Neural cell (in vitro differentiated cells): Measurements from ENCODE around the gene HOOK1. TPM values are rescaled to one million over a fixed set of nuclear protein-coding genes. Genes with fewer than 3 reads are reported as not detected.

ENCODE experiments used
- H2AFZ ChIP-seq: fragments of 200-600, 300-800 bp; sonication (generic), shearing (Covaris generic); 2 replicates; pipeline ENCODE4 v1.6.0; 2014; ENCODE audit warnings: low read depth, mild to moderate bottlenecking, antibody characterized with exemption, low read length, moderate library complexity
- H3F3A ChIP-seq: fragments of 200-600 bp; shearing (Covaris generic); 2 replicates; pipeline ENCODE4 v1.6.1; 2016; ENCODE audit warnings: mild to moderate bottlenecking, moderate library complexity, mixed read lengths, antibody characterized with exemption, low read length; ENCODE audit not compliant: insufficient read depth, poor library complexity, severe bottlenecking
- H3K27ac ChIP-seq: fragments of 200-600, 300-800 bp; sonication (generic), shearing (Covaris generic); 2 replicates; pipeline ENCODE4 v1.5.1; 2014; ENCODE audit warnings: mild to moderate bottlenecking, low read length, moderate library complexity
- H3K27me3 ChIP-seq: fragments of 300-800, 200-600 bp; sonication (generic), shearing (Covaris generic); 2 replicates; pipeline ENCODE4 v1.6.0; 2014; ENCODE audit warnings: mild to moderate bottlenecking, low read depth, low read length, moderate library complexity; ENCODE audit not compliant: insufficient read depth
- H3K36me3 ChIP-seq: fragments of 300-800, 200-600 bp; sonication (generic), shearing (Covaris generic); 2 replicates; pipeline ENCODE4 v1.5.1; 2014; ENCODE audit warnings: mild to moderate bottlenecking, antibody characterized with exemption, low read length, moderate library complexity; ENCODE audit not compliant: insufficient read depth
- H3K4me2 ChIP-seq: fragments of 300-800, 200-600 bp; sonication (generic), shearing (Covaris generic); 2 replicates; pipeline ENCODE4 v1.6.0; 2014; ENCODE audit warnings: mild to moderate bottlenecking, low read length
- H3K4me3 ChIP-seq: fragments of 300-800, 200-600 bp; sonication (generic), shearing (Covaris generic); 2 replicates; pipeline ENCODE4 v1.5.1; 2014; ENCODE audit warnings: mild to moderate bottlenecking, low read length, moderate library complexity
- H3K79me2 ChIP-seq: fragments of 200-600 bp; shearing (Covaris generic); replicated peaks from 2 replicates; pipeline ENCODE4 v1.6.0; 2014; ENCODE audit warnings: mild to moderate bottlenecking, low read length, moderate library complexity; ENCODE audit not compliant: insufficient read depth
- H3K9ac ChIP-seq: fragments of 300-800, 200-600 bp; sonication (generic), shearing (Covaris generic); 2 replicates; pipeline ENCODE4 v1.6.1; 2016; ENCODE audit warnings: mild to moderate bottlenecking, low read length, mixed read lengths
- H3K9me2 ChIP-seq: fragments of 200-600 bp; shearing (Covaris generic); 2 replicates; pipeline ENCODE4 v1.6.1; 2016; ENCODE audit warnings: mild to moderate bottlenecking, low read length, mixed read lengths; ENCODE audit not compliant: insufficient read depth
- H3K9me3 ChIP-seq: fragments of 200-600, 300-800 bp; sonication (generic), shearing (Covaris generic); 2 replicates; pipeline ENCODE4 v1.6.1; 2016; ENCODE audit warnings: mild to moderate bottlenecking, mixed run types, low read length, moderate library complexity, mixed read lengths
- H4K20me1 ChIP-seq: fragments of 200-600 bp; shearing (Covaris generic); 2 replicates; pipeline ENCODE4 v1.6.1; 2016; ENCODE audit warnings: mild to moderate bottlenecking, mixed run types; ENCODE audit not compliant: insufficient read depth
- EP300 ChIP-seq: fragments of 450-650 bp; conservative IDR thresholded peaks from 2 replicates; pipeline ENCODE4 v1.6.1; 2014; ENCODE audit warnings: antibody characterized with exemption, mild to moderate bottlenecking, moderate library complexity; ENCODE audit not compliant: poor library complexity, severe bottlenecking
- EZH2 ChIP-seq: fragments of 200-600, 300-800 bp; shearing (Covaris generic), sonication (generic); IDR thresholded peaks from 2 replicates; pipeline ENCODE4 v1.6.1; 2014; ENCODE audit warnings: antibody characterized with exemption, low read length, borderline replicate concordance, mild to moderate bottlenecking; ENCODE audit not compliant: insufficient read depth, poor library complexity, severe bottlenecking
- MXI1 ChIP-seq: fragments of 450-650 bp; conservative IDR thresholded peaks from 2 replicates; pipeline ENCODE4 v1.6.1; 2014; ENCODE audit warnings: antibody characterized with exemption, mild to moderate bottlenecking; ENCODE audit not compliant: poor library complexity, severe bottlenecking
- POLR2AphosphoS5 ChIP-seq: IDR thresholded peaks from 2 replicates; pipeline ENCODE4 v1.6.1; 2012
- RAD21 ChIP-seq: fragments of 450-650 bp; conservative IDR thresholded peaks from 2 replicates; pipeline ENCODE4 v1.6.1; 2014; ENCODE audit warnings: antibody characterized with exemption, mild to moderate bottlenecking, moderate library complexity
- SMC3 ChIP-seq: fragments of 450-650 bp; conservative IDR thresholded peaks from 2 replicates; pipeline ENCODE4 v1.6.1; 2014; ENCODE audit warnings: antibody characterized with exemption, mild to moderate bottlenecking, moderate library complexity; ENCODE audit not compliant: poor library complexity
- TAF1 ChIP-seq: IDR thresholded peaks from 2 replicates; pipeline ENCODE4 v1.6.1; 2012; ENCODE audit warnings: low read depth
- polyA plus RNA-seq: library from polyadenylated mRNA; depleted of rRNA; stranded (reverse); fragments of >200 nt; gene quantifications from 2 replicates; pipeline ENCODE4 v1.2.3, GENCODE V29; 2014
- TF ChIP-seq, protein P1 (sequence below): IDR thresholded peaks from 2 replicates; pipeline ENCODE4 v1.6.1; 2012; ENCODE audit warnings: borderline replicate concordance
- TF ChIP-seq, protein P2 (sequence below): fragments of 450-650 bp; IDR thresholded peaks from 2 replicates; pipeline ENCODE4 v1.5.1; 2014; ENCODE audit warnings: antibody characterized with exemption, mild to moderate bottlenecking, moderate library complexity; ENCODE audit not compliant: poor library complexity, severe bottlenecking

Gene HOOK1
- polyA plus RNA-seq, 1 donor from 2014 or later: 27.5 TPM

DNA sequence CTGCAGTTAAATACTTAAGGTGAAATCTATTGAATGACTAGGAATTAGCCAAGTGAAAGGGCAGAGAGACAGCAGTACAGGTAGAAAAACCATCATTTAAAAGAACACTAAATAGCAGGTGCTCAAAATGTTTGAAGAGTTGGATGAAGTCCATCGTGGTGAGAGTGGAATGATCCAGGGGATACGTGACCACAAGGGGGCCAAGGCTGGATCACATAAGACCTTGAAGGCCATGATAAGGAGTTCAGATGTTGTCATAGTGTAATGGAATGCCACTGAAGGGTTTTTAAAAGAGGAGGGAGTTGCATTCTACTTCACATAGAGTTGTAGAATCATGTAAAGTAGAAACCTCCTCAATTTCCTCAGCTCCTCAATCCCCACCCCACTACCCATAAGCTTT, 34.8 kb upstream of the HOOK1 start:
- Histone ChIP-seq H3K27ac (no peak overlapping the region), H3K4me2 (no peak overlapping the region), H3K79me2 (no peaks in the 10 kb centered on the region), H3K36me3 (no peaks in the 10 kb centered on the region), H3K9me3 (no peaks in the 10 kb centered on the region), H3K9me2 (no peaks in the 10 kb centered on the region), H3K9ac (no peak overlapping the region), H3F3A (no peaks in the 10 kb centered on the region), H4K20me1 (no peaks in the 10 kb centered on the region), H2AFZ (no peak overlapping the region), H3K27me3 (no peaks in the 10 kb centered on the region), H3K4me3 (no peak overlapping the region)
- TF ChIP-seq, protein P1, sequence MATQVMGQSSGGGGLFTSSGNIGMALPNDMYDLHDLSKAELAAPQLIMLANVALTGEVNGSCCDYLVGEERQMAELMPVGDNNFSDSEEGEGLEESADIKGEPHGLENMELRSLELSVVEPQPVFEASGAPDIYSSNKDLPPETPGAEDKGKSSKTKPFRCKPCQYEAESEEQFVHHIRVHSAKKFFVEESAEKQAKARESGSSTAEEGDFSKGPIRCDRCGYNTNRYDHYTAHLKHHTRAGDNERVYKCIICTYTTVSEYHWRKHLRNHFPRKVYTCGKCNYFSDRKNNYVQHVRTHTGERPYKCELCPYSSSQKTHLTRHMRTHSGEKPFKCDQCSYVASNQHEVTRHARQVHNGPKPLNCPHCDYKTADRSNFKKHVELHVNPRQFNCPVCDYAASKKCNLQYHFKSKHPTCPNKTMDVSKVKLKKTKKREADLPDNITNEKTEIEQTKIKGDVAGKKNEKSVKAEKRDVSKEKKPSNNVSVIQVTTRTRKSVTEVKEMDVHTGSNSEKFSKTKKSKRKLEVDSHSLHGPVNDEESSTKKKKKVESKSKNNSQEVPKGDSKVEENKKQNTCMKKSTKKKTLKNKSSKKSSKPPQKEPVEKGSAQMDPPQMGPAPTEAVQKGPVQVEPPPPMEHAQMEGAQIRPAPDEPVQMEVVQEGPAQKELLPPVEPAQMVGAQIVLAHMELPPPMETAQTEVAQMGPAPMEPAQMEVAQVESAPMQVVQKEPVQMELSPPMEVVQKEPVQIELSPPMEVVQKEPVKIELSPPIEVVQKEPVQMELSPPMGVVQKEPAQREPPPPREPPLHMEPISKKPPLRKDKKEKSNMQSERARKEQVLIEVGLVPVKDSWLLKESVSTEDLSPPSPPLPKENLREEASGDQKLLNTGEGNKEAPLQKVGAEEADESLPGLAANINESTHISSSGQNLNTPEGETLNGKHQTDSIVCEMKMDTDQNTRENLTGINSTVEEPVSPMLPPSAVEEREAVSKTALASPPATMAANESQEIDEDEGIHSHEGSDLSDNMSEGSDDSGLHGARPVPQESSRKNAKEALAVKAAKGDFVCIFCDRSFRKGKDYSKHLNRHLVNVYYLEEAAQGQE: no peak
- TF ChIP-seq RAD21: no peak
- no peak for TF ChIP-seq EP300
- TF ChIP-seq SMC3: no peak
- TF ChIP-seq, protein P2, sequence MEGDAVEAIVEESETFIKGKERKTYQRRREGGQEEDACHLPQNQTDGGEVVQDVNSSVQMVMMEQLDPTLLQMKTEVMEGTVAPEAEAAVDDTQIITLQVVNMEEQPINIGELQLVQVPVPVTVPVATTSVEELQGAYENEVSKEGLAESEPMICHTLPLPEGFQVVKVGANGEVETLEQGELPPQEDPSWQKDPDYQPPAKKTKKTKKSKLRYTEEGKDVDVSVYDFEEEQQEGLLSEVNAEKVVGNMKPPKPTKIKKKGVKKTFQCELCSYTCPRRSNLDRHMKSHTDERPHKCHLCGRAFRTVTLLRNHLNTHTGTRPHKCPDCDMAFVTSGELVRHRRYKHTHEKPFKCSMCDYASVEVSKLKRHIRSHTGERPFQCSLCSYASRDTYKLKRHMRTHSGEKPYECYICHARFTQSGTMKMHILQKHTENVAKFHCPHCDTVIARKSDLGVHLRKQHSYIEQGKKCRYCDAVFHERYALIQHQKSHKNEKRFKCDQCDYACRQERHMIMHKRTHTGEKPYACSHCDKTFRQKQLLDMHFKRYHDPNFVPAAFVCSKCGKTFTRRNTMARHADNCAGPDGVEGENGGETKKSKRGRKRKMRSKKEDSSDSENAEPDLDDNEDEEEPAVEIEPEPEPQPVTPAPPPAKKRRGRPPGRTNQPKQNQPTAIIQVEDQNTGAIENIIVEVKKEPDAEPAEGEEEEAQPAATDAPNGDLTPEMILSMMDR: no peak
- TF ChIP-seq EZH2: no peak
- no peak for TF ChIP-seq MXI1
- no peak for TF ChIP-seq POLR2AphosphoS5
- no peak for TF ChIP-seq TAF1

DNA sequence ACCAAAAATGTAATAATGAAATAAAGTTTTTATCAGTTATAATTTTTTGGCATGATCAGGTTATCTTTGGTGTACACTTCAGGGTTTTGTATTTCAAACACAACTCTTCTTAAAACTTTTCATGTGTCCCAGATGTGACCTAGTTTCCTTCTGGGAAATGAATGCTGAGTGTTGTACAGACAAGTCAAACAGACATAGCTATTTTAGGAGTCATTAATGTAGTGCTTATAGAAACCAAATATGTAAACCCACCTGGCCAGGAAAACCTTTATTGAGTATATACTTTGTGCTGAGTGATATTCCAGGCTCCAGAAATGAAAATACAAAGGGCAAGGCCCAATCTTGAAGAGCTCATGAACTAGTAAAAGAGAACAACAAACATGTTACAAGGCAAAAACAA, 25.9 kb upstream of the HOOK1 start:
- H3K4me3 ChIP-seq: no peak overlapping the region
- H3K27ac ChIP-seq: no peak overlapping the region
- H4K20me1 ChIP-seq: no peaks in the 10 kb centered on the region
- H3K9me3 ChIP-seq: peaks cover 11% of the 10 kb centered on the region
- no peak overlapping the region for H2AFZ ChIP-seq
- H3K9ac ChIP-seq: no peak overlapping the region
- H3K9me2 ChIP-seq: no peaks in the 10 kb centered on the region
- H3K4me2 ChIP-seq: no peak overlapping the region
- H3K79me2 ChIP-seq: no peaks in the 10 kb centered on the region
- H3K27me3 ChIP-seq: no peaks in the 10 kb centered on the region
- no peak for TF ChIP-seq SMC3
- no peak for TF ChIP-seq TAF1
- TF ChIP-seq, protein P2: no peak
- TF ChIP-seq RAD21: no peak
- no peak for TF ChIP-seq MXI1
- no peak for TF ChIP-seq POLR2AphosphoS5
- TF ChIP-seq EZH2: no peak
- TF ChIP-seq EP300: no peak
- TF ChIP-seq, protein P1: no peak
- no peaks in the 10 kb centered on the region for H3F3A ChIP-seq
- H3K36me3 ChIP-seq: no peaks in the 10 kb centered on the region
